T-helper 2 cell treated with Interferon-gamma antibody and Interleukin-4, amounts not matched to agents 5 μg/mL and 100 μg/mL, for 36 hours (primary cell): ENCODE data around the gene GLTPD2.
A peak's percentile ranks its signal among the peaks of the same experiment; 100 is the strongest.

Experiments
- DNase-seq: peaks from one replicate; pipeline ENCODE4 v3.0.0; 2021; ENCODE audit warnings: low spot score
- H3K27ac Mint-ChIP-seq: one replicate; pipeline ENCODE4 v1.8.0; 2021; ENCODE audit warnings: mild to moderate bottlenecking, mixed read lengths
- H3K27me3 Mint-ChIP-seq: one replicate; pipeline ENCODE4 v1.8.0; 2021; ENCODE audit warnings: low read depth, mixed read lengths
- H3K36me3 Mint-ChIP-seq: one replicate; pipeline ENCODE4 v1.8.0; 2021; ENCODE audit warnings: low read depth, mixed read lengths
- H3K4me1 Mint-ChIP-seq: one replicate; pipeline ENCODE4 v1.8.0; 2021; ENCODE audit warnings: low read depth, mixed read lengths
- H3K4me3 Mint-ChIP-seq: one replicate; pipeline ENCODE4 v1.8.0; 2022; ENCODE audit warnings: mild to moderate bottlenecking, moderate library complexity, mixed read lengths
- H3K9me3 Mint-ChIP-seq: one replicate; pipeline ENCODE4 v1.8.0; 2021; ENCODE audit warnings: mixed read lengths

Gene GLTPD2

DNA sequence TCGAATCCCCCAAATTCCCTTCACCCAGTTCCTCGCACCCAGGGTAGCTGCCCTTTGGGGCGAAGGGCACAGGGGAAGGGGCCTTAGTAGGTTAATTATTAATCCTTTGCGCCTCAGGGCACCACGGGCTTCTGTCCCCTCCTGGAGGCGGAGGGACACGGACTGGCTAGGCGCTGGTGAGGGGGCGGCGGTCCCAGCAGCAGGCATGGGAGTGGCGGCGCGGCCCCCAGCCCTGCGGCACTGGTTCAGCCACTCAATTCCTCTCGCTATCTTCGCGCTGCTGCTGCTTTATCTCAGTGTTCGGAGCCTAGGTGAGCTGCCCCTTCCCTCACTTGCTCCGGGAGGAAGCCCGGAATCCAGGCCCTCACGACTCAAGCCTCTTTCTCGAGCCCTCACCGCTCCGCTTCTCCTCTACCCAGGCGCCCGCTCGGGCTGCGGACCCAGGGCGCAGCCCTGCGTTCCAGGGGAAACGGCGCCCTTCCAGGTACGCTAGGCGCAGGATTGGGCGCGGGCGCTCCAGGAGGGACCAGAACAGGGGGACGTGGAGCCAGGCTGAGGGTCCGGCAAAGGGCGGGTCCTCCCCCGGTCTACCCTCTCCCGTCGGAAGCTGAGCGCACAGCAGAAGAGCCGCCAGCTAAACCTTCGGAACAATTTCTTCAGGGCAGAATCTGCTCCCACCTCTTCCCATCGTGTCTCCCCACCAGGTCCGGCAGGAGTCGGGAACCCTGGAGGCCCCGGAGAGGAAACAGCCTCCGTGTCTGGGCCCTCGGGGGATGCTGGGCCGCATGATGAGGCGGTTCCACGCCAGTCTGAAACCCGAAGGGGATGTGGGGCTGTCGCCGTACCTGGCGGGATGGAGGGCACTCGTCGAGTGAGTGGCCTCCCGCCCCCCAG is at the start of gene GLTPD2:
Gene GLTPD2, plus strand, starts transcription at position 158 of the 894 bp plus-strand sequence. Its CDS starts 48 bp downstream, at position 206.
- DNase-seq = no peak
- H3K27me3 Mint-ChIP-seq = peaks cover 45% of the 10 kb centered on the region
- peak within 1 kb of the TSS; percentile 68 for H3K27ac Mint-ChIP-seq

DNA sequence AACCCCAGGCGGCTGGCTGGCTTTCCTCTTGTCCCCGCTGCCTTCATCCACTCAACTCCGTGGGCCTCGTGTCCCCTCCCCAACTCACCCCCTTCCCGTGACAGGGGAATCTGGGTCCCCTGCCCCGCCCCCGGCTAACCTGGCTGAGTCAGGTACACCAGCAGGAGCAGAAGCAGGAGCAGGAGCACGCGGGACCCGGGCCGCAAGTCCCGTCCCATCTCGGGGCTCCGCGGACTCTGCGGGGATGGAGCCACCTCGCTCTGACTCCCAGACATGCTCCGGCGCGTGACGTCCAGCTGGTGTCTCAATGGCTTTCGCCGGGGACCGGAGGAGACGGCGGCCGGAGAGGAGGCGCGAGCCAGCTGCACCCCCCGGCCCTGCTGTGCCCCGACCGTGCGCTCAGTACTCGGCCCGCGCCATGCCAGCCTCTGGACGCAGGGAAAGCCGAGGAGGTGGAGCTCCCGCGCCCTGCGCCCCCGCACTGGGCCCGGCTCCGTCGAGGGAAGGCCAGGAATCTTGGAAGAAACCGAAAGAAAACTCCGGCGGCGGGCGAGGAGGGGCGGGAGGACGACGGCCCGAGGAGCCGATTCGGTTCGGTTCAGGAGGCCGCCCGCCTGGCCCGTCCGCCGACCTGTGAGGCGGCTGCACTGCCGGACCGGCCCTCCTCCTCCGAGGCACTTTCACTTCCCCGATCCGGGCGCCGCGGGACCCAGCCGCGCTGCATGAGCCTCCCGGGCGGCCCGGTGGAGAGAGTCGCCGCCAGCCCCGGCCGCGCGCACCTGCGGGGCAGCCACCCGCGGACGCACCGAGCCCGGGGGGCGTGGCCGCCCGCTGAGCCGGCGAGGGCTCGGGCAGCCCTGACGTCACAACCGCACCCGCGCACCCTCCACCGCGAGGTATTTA is 49.4 kb upstream of the GLTPD2 start, which contains the start of the genes CXCL16 and ZMYND15:
Gene CXCL16, minus strand, starts transcription at position 807 of the 903 bp plus-strand sequence. Its CDS starts 589 bp downstream, at position 218.
Gene ZMYND15, plus strand, starts transcription at position 712 of the 903 bp plus-strand sequence. CDS start 716 bp downstream, outside the sequence.
- H3K4me3 Mint-ChIP-seq = peak within 1 kb of the TSS; percentile 87

More for the DNA sequence above, at the start of gene GLTPD2:
- peaks cover 25% of the 10 kb centered on the region for H3K4me1 Mint-ChIP-seq
- peak within 1 kb of the TSS; percentile 73 for H3K4me3 Mint-ChIP-seq
- H3K9me3 Mint-ChIP-seq = no peaks in the 10 kb centered on the region
- peaks cover 3% of the 10 kb centered on the region for H3K36me3 Mint-ChIP-seq

DNA sequence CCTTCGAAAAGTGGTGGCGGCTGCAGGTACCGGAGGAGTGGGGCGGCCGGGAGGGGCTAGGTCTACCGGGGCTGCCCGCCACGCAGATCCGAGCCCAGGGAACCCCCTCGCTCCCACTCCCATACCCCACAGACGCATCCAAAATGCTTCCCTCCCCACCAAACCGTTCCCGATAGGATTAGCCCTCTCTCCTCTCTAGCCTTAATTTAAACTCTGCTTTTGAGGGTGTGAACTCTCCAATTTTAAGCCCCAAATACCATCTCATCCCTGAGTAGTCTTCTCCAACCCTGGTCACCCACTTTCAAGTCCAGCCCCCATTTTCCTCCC is 48.8 kb upstream of the GLTPD2 start:
- Mint-ChIP-seq H3K27ac (peak overlapping the region; percentile 42), H3K4me1 (peaks cover 17% of the 10 kb centered on the region), H3K9me3 (no peaks in the 10 kb centered on the region), H3K36me3 (no peaks in the 10 kb centered on the region), H3K4me3 (peak overlapping the region; percentile 87), H3K27me3 (peaks cover 37% of the 10 kb centered on the region)
- DNase-seq = no peak

More for the DNA sequence above, 49.4 kb upstream of the GLTPD2 start, which contains the start of the genes CXCL16 and ZMYND15:
- Mint-ChIP-seq H3K4me1 (peaks cover 18% of the 10 kb centered on the region), H3K36me3 (no peaks in the 10 kb centered on the region), H3K27ac (peak within 1 kb of the TSS; percentile 42), H3K9me3 (no peaks in the 10 kb centered on the region), H3K27me3 (peaks cover 37% of the 10 kb centered on the region)
- peak; percentile 49 for DNase-seq

DNA sequence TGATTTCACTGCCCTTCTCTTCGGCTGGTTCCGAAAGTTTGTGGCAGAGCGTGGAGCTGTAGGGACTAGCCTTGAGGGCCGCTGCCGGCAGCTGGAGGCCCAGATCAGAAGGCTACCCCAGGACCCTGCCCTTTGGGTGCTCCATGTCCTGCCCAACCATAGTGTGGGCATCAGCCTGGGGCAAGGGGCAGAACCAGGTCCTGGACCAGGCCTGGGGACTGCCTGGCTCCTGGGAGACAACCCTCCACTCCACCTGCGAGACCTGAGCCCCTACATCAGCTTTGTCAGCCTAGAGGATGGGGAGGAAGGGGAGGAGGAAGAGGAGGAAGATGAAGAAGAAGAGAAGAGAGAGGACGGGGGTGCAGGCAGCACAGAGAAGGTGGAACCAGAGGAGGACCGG is 48.2 kb upstream of the GLTPD2 start:
- DNase-seq = no peak
- Mint-ChIP-seq H3K9me3 (no peaks in the 10 kb centered on the region), H3K27ac (no peak overlapping the region), H3K4me3 (peak overlapping the region; percentile 87), H3K36me3 (no peaks in the 10 kb centered on the region), H3K4me1 (peaks cover 20% of the 10 kb centered on the region), H3K27me3 (peaks cover 37% of the 10 kb centered on the region)

DNA sequence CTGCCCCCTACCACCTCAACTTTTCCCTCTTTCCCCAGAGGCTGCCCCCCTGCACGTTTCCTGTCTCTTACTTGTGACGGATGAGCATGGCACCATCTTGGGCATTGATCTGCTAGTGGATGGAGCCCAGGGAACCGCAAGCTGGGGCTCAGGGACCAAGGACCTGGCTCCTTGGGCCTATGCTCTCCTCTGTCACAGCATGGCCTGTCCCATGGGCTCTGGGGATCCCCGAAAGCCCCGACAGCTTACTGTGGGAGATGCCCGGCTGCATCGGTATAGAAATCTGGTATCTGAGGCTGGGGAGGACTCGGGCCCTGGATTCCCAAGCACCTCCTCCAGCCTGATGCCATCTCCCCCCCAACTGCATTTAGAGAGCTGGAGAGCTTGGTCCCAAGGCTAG is 47.2 kb upstream of the GLTPD2 start:
- no peak for DNase-seq
- Mint-ChIP-seq H3K9me3 (no peaks in the 10 kb centered on the region), H3K4me1 (peaks cover 23% of the 10 kb centered on the region), H3K4me3 (peak overlapping the region; percentile 30), H3K36me3 (no peaks in the 10 kb centered on the region), H3K27me3 (peaks cover 32% of the 10 kb centered on the region), H3K27ac (peak overlapping the region; percentile 34)

DNA sequence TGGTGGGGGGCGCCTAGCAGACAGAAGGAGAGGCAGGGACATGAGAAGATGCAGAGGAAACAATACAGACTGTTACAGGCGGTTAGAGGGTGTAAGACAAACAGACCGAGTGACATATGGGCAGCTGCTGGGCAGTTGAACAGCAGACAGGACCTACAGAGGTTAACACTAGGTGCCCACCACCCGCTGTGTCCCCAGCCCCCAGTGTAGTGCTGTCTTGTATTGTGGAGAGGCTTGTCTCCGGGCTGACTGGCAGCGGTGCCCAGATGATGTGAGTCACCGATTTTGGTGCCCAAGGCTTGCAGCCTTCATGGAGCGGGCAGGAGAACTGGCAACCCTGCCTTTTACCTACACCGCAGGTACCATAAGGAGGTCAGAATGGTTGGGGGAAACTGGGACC is 46.6 kb upstream of the GLTPD2 start:
- Mint-ChIP-seq H3K4me1 (peaks cover 24% of the 10 kb centered on the region), H3K36me3 (no peaks in the 10 kb centered on the region), H3K27ac (no peak overlapping the region), H3K27me3 (peaks cover 32% of the 10 kb centered on the region), H3K4me3 (no peak overlapping the region), H3K9me3 (no peaks in the 10 kb centered on the region)
- no peak for DNase-seq

DNA sequence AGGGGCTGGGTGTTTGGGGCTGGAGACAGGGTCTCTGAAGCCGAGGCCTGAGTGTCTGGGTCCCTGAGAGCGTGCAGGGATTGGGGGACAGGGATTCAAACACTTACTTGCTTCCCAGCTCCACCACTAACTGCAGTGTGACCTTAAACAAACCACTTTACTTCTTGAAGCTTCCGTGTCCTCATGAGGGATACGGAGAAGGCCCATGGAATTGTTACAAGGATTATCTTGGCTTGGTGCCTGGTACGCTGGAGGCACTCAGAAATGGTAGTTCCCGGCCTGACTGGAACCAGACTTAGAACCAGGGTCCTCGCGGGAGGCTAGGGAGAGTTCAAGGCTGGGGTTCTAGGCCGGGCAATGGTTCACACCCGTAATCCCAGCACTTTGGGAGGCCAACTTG is 46.1 kb upstream of the GLTPD2 start:
- DNase-seq = no peak
- H3K9me3 Mint-ChIP-seq = no peaks in the 10 kb centered on the region
- H3K27me3 Mint-ChIP-seq = peaks cover 32% of the 10 kb centered on the region
- no peak overlapping the region for H3K4me3 Mint-ChIP-seq
- H3K27ac Mint-ChIP-seq = no peak overlapping the region
- H3K36me3 Mint-ChIP-seq = no peaks in the 10 kb centered on the region
- H3K4me1 Mint-ChIP-seq = peaks cover 24% of the 10 kb centered on the region

DNA sequence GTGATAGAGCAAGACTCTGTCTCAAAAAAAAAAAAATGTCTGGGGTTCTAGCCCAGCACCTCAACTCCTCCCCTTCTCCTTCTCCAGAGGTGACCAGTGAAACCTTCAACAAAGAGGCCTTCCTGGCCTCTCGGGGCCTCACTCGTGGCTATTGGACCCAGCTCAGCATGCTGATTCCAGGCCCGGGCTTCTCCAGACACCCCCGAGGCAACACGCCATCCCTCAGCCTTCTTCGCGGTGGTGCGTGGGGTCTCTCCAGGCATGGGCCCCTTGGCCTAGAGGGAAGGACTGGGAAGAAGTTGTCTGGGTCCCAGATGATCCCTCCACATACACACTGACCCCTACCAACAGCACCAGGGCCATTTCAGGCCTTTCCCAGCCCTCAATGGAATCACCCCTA is 45.5 kb upstream of the GLTPD2 start:
- no peak for DNase-seq
- H3K9me3 Mint-ChIP-seq = no peaks in the 10 kb centered on the region
- peaks cover 28% of the 10 kb centered on the region for H3K4me1 Mint-ChIP-seq
- H3K27me3 Mint-ChIP-seq = peaks cover 34% of the 10 kb centered on the region
- H3K4me3 Mint-ChIP-seq = no peak overlapping the region
- no peak overlapping the region for H3K27ac Mint-ChIP-seq
- H3K36me3 Mint-ChIP-seq = no peaks in the 10 kb centered on the region

DNA sequence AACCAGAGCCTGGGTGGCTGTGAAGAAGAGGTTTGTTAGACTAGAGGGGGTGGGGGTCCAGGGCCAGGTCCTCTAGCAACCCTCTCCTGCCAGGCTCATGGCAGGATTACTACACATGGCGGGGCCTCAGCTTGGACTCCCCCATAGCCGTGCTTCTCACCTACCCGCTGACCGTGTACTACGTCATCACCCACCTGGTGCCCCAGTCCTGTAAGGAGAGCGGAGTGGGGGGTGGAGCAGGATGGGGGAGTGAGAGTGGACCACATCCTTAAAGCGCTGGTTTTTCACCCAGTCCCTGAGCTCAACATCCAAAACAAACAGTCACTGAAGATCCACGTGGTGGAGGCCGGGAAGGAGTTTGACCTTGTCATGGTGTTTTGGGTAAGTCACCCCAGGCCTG is 44.9 kb upstream of the GLTPD2 start:
- Mint-ChIP-seq H3K9me3 (no peaks in the 10 kb centered on the region), H3K36me3 (no peaks in the 10 kb centered on the region), H3K4me3 (no peak overlapping the region), H3K27ac (no peak overlapping the region), H3K4me1 (peaks cover 24% of the 10 kb centered on the region), H3K27me3 (peaks cover 34% of the 10 kb centered on the region)
- no peak for DNase-seq

DNA sequence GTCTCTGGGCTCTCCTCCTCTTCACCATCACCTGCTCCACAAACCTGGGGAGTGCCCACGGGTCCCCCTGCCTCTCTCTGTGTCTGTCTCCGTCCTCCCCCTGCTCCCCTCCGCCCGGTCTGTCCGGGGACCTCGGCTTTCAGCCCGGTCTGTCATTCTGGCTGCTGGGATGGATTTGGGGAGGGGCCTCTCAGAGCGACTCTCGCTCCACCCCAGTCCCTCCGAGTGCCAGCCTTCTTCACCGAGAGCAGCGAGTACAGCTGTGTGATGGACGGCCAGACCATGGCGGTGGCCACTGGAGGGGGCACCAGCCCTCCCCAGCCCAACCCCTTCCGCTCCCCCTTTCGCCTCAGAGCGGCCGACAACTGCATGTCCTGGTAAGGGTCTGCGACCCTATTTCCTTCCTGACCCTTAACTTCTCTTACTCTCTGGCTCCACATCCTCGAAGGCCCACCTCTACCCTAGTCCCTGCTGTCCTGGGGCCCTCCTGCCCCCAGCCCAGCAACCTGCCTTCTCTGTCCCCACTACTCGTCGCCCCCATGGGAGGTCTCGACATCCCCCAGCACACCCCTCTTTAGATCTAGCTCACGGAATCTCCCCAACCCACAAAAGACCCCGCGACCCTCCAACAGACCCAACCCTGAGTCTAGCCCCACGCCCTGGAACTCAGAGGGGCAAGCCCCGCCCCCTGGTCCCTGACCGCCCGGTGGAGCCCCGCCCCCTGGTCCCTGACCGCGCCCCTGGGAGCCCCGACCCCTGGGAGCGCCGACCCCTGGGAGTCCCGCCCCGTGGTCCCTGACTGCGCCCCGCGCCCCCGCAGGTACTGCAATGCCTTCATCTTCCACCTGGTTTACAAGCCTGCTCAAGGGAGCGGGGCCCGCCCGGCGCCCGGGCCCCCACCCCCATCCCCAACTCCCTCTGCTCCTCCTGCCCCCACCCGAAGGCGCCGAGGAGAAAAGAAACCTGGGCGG is 43.5 kb upstream of the GLTPD2 start:
- DNase-seq = no peak
- no peaks in the 10 kb centered on the region for H3K9me3 Mint-ChIP-seq
- H3K4me1 Mint-ChIP-seq = peaks cover 20% of the 10 kb centered on the region
- no peaks in the 10 kb centered on the region for H3K36me3 Mint-ChIP-seq
- peaks cover 31% of the 10 kb centered on the region for H3K27me3 Mint-ChIP-seq
- no peak overlapping the region for H3K4me3 Mint-ChIP-seq
- no peak overlapping the region for H3K27ac Mint-ChIP-seq

DNA sequence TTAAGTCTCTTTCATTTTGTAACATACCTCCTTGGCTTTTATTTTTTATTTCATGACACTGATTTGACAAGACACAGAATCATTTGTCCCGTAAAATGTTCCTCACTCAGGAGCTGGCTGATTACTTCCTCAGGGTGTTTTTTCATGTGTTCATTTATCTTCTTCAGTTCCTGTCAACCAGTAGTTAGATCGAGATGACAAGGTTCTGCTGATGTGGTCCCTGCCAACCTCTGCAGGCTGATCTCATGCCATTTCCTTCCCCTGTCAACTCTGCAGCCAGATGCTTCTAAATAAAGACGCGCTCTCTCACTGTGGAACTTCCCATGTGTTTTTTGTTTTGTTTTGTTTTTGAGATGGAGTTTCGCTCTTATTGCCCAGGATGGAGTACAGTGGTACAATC is 40.9 kb upstream of the GLTPD2 start:
- Mint-ChIP-seq H3K27ac (peak overlapping the region; percentile 72), H3K4me3 (peak overlapping the region; percentile 80), H3K36me3 (no peaks in the 10 kb centered on the region), H3K9me3 (no peaks in the 10 kb centered on the region), H3K27me3 (peaks cover 33% of the 10 kb centered on the region), H3K4me1 (peaks cover 15% of the 10 kb centered on the region)
- DNase-seq = peak; percentile 19

DNA sequence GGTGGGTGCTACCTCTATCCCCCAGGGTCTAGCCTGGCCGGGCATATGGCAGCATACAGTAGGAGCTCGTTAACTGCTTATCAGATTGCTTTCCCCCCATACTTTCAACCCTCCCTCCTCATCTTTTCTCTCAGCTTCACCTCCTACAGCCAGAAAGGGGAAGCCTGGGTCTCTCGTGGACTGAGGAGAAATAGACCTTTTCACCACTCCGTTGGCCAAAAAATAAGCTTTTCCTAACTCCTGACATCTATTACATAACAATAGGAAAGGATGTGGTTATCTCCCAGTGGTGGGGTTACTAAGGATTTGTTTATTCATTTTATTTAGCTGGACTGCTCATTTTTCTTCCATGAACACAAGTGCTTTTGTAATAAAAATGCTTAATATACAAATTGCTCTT is 40.1 kb upstream of the GLTPD2 start:
- H3K27me3 Mint-ChIP-seq = peaks cover 36% of the 10 kb centered on the region
- H3K27ac Mint-ChIP-seq = no peak overlapping the region

DNA sequence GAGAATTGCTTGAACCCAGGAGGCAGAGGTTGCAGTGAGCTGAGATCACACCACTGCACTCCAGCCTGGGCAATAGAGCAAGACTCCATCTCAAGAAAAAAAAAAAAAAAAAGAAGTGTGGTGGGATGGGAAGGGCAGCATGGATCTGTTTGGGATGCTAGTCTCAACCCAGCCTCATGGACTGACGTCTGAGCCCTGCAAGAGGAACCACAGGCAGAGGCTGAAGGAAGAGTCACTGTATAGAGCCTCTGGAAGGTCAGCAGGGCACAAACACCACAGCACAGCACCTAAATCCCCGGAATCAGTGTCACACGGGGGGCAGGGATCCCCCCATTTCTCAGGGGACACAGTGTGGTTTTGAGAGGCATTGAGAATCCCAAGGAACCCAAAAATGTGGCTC is 38.2 kb upstream of the GLTPD2 start:
- peaks cover 12% of the 10 kb centered on the region for H3K4me1 Mint-ChIP-seq
- H3K27me3 Mint-ChIP-seq = peaks cover 40% of the 10 kb centered on the region
- H3K4me3 Mint-ChIP-seq = no peak overlapping the region
- no peaks in the 10 kb centered on the region for H3K9me3 Mint-ChIP-seq
- H3K36me3 Mint-ChIP-seq = no peaks in the 10 kb centered on the region
- no peak for DNase-seq
- H3K27ac Mint-ChIP-seq = no peak overlapping the region

More for the DNA sequence above, 40.1 kb upstream of the GLTPD2 start:
- Mint-ChIP-seq H3K9me3 (no peaks in the 10 kb centered on the region), H3K36me3 (no peaks in the 10 kb centered on the region), H3K4me3 (peak overlapping the region; percentile 21), H3K4me1 (peaks cover 15% of the 10 kb centered on the region)
- DNase-seq = no peak
